ENCODE measurements around the gene HS3ST6. TPM values are rescaled to one million over a fixed set of nuclear protein-coding genes. Genes with fewer than 3 reads are reported as not detected.
"Not testable (repeated sequence)": the region's sequence is repeated elsewhere in the genome, so short reads cannot be mapped to it uniquely, and the experiment has no call there.

The HS3ST6 gene
- total RNA-seq, 1 donor from 2014 or later, result not detected

DNA sequence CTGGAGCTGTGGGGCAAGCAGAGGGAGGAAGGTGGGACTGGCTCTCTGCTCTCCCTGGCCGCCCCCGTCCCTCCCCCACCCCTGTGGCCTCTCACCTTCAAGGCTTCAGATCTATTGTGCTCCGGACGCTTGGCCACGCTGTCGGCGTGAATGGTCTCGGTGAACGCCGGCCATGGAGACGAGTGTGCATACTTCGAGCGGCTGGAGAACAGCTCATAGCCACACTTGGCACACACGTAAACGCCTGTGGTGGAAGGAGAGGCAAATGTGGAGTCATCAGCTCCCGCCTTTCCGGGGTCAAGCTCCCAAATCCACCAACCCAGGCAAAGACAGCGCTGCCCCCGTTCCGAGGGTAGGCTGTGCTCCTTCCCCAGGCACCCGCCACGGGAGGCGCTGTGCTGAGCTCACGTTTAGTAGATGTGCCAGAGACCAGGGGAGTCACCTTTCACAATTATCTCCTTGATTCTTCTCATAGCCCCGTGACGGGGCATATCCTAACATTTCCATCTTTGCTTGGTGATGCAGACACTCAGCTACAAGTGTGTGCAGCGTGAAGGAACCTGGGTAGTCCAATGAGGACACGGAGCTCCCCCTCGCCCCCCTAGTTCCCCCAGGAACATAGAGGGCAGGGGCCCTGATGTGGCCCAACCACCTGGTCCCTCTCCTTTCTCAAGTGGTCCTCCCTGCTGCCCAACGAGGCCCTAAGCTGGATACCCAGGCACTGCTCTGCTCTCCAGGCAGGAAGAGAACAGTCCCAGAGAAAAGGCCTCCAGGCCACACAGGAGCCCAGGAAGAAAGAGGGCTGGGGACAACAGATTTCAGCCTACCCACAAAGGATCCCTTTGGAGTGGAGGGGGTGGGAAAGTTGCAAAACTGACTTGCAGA is 23.2 kb upstream of the HS3ST6 start:
- DNase-seq, result no peak
- Mint-ChIP-seq H3K4me3 (peak overlapping the region; percentile 90), H3K27me3 (no peaks in the 10 kb centered on the region), H3K9me3 (no peaks in the 10 kb centered on the region), H3K27ac (peak overlapping the region; percentile 32), H3K36me3 (ENCODE audit: low read depth) (peaks cover 14% of the 10 kb centered on the region), H3K4me1 (peaks cover 21% of the 10 kb centered on the region)
- intact Hi-C loops (cut with micrococcal nuclease), result loop anchor here (5.0 kb wide), 2 partner anchors 84 to 169 kb away; partner anchors contain the start of genes EME2, MRPS34 and NME3

DNA sequence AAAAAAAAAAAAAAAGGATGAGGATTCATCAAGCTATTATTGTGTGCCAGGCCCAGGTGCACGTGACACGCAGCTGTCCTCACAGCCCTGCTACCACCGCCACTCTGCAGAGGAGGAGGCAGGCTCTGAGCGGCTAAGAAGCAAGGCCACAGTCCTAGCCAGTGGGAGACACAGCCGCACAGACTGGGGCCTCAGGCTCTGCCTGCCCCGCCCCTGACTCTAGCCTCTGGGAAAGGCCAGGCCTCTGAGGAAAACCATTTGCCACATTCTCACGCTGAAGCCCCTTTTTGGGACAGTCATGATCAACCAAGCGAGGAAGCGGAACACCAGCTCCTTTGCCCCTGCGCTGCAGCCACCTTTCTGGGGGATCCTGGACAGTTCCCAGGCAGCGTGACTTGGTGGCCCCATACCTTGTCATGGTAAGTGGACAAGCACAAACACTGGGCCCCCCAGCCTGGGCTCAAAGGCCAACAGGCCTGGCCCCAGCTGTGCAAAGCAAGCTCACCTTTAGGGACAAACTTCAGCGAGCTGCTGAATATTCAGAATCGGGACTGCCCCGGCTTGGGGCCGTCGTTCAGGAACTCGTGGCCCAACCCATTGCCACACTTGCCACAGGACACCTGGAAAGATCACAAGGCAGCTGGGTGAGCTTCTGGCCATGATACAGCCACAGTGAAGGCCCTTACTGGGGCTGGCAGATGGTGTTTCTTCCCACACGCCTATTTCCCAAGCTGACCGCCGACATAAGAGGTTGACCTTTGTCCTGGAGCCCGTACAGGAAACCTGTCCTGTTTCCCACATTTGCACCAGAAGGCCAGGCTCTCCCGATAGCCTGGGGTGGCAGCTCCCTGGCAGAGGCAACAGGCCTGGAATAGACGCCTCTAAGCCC is 22.3 kb upstream of the HS3ST6 start:
- H3K27me3 Mint-ChIP-seq, result no peaks in the 10 kb centered on the region
- intact Hi-C loops (cut with micrococcal nuclease), result loop anchor here (5.0 kb wide), 2 partner anchors 83 to 168 kb away; partner anchors contain the start of genes EME2, MRPS34 and NME3
- H3K4me3 Mint-ChIP-seq, result no peak overlapping the region
- no peaks in the 10 kb centered on the region for H3K9me3 Mint-ChIP-seq
- H3K36me3 Mint-ChIP-seq (ENCODE audit: low read depth), result peaks cover 14% of the 10 kb centered on the region
- DNase-seq, result no peak
- H3K27ac Mint-ChIP-seq, result no peak overlapping the region
- H3K4me1 Mint-ChIP-seq, result peaks cover 21% of the 10 kb centered on the region

DNA sequence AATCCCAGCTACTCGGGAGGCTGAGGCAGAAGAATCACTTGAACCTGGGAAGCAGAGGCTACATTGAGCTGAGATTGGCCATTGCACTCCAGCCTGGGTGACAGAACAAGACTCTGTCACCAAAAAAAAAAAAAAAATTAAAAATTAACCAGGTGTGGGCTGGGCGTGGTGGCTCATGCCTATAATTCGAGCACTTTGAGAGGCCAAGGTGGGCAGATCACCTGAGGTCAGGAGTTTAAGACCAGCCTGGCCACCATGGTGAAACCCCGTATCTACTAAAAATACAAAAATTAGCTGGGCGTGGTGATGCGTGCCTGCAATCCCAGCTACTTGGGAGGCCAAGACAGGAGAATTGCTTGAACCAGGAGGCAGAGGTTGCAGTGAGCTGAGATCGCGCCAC is 21.6 kb upstream of the HS3ST6 start:
- not testable (repeated sequence) for H3K9me3 Mint-ChIP-seq, H3K4me3 Mint-ChIP-seq, H3K27me3 Mint-ChIP-seq, DNase-seq, H3K27ac Mint-ChIP-seq
- H3K4me1 Mint-ChIP-seq, result peaks cover 21% of the 10 kb centered on the region
- H3K36me3 Mint-ChIP-seq (ENCODE audit: low read depth), result peaks cover 14% of the 10 kb centered on the region
- intact Hi-C loops (cut with micrococcal nuclease), result loop anchor here (5.0 kb wide), 2 partner anchors 83 to 168 kb away; partner anchors contain the start of genes EME2, MRPS34 and NME3

DNA sequence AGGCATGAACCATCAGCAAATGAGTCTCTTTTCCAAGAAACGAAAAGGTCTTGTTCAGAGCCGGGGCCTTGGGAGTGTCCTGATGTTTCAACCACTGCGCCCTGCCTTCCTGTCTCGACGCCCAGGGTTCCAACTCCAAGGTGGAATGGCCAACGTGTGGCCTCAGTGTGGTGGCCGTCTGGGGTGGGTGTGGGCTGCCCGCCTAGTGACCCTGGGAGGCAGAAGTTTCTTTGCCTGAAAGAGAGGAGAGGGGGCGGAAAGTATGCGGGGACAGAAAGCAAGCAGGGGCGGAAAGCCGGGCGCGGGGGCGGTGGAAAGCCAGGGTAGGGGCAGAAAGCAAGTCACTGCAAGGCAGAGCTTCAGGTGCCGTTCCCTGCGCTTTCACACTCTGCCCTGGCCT is 20.7 kb upstream of the HS3ST6 start:
- Mint-ChIP-seq H3K36me3 (ENCODE audit: low read depth) (peaks cover 14% of the 10 kb centered on the region), H3K9me3 (no peaks in the 10 kb centered on the region), H3K27me3 (no peaks in the 10 kb centered on the region), H3K4me1 (peaks cover 13% of the 10 kb centered on the region), H3K4me3 (no peak overlapping the region), H3K27ac (no peak overlapping the region)
- DNase-seq, result no peak
- intact Hi-C loops (cut with micrococcal nuclease), result no loop called here

DNA sequence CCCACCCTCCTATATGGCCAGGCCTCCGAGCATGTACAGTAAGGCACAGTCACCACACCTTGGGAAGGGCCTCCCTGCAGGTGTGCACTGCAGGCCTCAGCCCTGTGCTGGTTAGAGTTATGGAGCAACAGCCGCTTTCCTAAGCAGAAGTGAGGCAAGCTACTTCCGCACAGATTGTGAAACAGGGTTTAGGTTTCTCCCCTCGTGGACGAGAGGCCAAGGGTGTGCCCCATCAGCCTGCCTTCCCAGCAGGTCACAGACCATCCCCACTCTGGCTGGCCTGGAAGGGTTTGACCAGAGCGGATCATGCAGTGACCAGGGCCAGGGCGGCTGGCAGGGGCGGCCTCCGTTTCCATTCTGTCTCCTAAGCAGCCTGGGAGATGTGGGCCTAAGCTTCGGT is 20.1 kb upstream of the HS3ST6 start:
- no peak for DNase-seq
- Mint-ChIP-seq H3K9me3 (no peaks in the 10 kb centered on the region), H3K4me1 (peaks cover 8% of the 10 kb centered on the region)

DNA sequence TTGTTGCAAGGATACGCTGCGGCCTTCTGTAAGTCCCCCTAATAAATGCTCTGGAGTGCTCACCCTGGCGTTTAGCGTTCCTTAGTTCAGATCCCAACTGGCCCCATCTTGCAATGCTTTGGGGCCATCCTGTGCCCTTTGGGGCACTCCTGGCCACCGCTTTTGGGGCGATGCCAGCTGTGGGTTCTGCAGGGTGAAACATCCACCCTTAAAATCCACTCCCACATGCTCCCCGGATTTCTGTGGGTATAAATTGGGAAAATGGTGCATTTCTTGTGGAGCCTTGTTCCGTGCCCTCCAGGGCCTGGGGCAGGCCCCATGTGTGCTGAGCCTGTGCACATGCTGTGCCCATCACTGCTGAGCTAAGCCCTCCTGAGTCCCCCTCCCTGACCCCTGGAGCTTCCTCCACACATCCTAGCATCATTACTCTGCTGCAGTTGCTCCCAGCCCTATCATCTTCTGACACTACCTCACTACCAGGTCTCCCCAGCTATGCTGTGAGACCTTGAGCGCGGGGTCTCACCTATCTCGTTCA is 18.8 kb upstream of the HS3ST6 start:
- Mint-ChIP-seq H3K27me3 (no peaks in the 10 kb centered on the region), H3K4me1 (peaks cover 6% of the 10 kb centered on the region), H3K27ac (no peak overlapping the region), H3K9me3 (no peaks in the 10 kb centered on the region), H3K4me3 (no peak overlapping the region), H3K36me3 (ENCODE audit: low read depth) (peaks cover 14% of the 10 kb centered on the region)
- intact Hi-C loops (cut with micrococcal nuclease), result no loop called here
- no peak for DNase-seq

More for the DNA sequence above, 20.1 kb upstream of the HS3ST6 start:
- H3K27ac Mint-ChIP-seq, result no peak overlapping the region
- H3K4me3 Mint-ChIP-seq, result no peak overlapping the region
- no peaks in the 10 kb centered on the region for H3K27me3 Mint-ChIP-seq
- intact Hi-C loops (cut with micrococcal nuclease), result no loop called here
- H3K36me3 Mint-ChIP-seq (ENCODE audit: low read depth), result peaks cover 14% of the 10 kb centered on the region

DNA sequence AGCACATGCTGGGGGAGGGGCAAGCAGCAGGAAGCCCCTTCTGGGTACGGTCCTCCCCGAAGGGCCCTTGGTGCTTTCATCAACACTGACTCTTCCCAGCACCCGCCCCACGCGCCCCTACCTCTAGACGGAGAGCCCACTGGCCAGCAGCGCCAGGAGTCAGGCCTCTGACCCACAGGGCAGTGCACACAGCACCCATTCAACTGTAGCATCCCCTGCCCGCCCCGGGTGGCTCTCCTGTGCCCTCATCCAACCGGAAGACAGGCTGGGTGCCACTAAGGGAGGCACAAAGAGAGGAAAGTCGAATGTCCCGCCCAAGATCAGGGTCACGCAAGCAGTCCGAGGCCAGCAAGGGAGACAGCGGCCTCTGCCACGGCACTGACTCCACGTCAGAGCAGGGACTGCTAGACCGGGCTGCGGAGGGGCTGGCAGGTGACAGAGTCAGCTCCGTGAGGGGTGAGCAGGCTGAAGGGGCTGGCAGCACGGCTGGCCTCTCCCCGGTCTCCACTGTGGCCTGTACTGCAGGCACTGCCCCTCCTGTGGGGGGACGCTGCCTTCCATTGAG is 15.0 kb upstream of the HS3ST6 start:
- Mint-ChIP-seq H3K27ac (no peak overlapping the region), H3K36me3 (ENCODE audit: low read depth) (peaks cover 5% of the 10 kb centered on the region), H3K4me3 (no peak overlapping the region), H3K27me3 (no peaks in the 10 kb centered on the region), H3K4me1 (peaks cover 2% of the 10 kb centered on the region), H3K9me3 (no peaks in the 10 kb centered on the region)
- intact Hi-C loops (cut with micrococcal nuclease), result no loop called here
- DNase-seq, result no peak

DNA sequence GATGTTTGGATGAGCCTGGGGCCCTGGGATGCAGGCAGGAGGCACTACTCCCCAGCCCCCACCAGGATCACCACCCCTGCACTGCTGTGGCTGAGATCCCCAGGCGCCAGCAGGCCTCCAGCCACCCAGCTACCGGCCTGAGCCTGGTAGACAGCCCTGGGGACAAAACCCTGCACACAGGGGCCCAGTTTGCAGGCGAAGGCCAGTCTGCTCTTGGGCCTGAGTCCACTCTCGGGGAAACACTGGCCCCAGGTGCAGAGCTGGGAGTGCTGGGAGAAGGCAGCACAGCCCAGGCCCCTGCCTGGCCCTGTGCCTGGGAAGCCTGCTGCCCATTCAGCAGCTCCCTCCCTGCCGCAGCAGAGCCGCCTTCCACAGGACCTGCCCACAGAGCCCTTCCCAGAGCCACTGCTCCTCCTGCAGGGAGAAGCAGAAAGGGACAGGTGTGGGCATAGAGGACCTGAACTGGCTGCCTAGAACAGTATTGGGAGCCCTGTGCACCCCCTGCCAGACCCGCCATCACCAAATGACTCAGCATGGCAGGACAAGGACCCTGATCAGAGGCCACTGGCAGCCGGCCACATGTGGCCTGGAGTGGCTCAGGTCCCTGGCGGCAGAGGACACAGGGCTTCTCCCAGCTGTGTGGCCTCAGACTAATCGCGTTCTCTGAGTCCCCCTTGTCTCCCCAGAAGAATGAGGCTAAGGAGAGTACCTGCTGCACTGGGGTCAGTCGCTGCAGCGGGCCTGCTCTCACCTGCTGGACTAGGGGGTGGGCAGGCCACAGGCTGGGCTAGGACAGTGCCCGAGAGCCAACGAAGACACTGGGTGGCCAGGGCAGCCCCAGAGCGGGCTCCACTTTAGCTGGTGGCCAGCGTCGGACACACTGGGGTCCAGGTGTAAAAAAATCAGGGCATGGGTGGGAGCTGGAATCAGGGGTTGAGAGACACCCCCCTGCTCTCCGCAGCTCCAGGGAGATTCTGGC is 14.1 kb upstream of the HS3ST6 start:
- peaks cover 3% of the 10 kb centered on the region for H3K36me3 Mint-ChIP-seq (ENCODE audit: low read depth)
- H3K4me1 Mint-ChIP-seq, result peaks cover 2% of the 10 kb centered on the region
- H3K9me3 Mint-ChIP-seq, result no peaks in the 10 kb centered on the region
- no peaks in the 10 kb centered on the region for H3K27me3 Mint-ChIP-seq
- DNase-seq, result no peak
- intact Hi-C loops (cut with micrococcal nuclease), result no loop called here
- H3K4me3 Mint-ChIP-seq, result no peak overlapping the region
- no peak overlapping the region for H3K27ac Mint-ChIP-seq

DNA sequence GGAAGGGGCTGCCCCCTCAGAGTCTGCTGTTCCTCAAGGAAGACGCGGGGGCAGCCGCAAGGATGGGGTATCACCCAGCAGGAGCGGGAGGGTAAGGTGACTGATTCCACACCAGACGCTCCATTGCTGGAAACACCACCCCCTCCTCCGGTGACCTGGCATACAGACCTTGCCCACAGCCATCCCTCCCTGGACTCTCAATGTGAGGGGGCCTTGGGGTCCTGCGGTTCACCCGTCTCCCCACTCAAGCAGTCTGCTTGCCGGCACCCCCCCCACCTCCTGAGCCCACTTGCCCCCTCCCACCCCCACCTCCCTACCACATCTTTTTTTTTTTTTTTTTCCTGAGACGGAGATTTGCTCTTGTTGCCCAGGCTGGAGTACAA is 12.1 kb upstream of the HS3ST6 start:
- no peak overlapping the region for H3K27ac Mint-ChIP-seq
- intact Hi-C loops (cut with micrococcal nuclease), result loop anchor here (2.0 kb wide), 1 partner anchor 66 kb away; no protein-coding TSS in a partner anchor
- H3K36me3 Mint-ChIP-seq (ENCODE audit: low read depth), result no peaks in the 10 kb centered on the region
- no peak overlapping the region for H3K4me3 Mint-ChIP-seq
- no peaks in the 10 kb centered on the region for H3K9me3 Mint-ChIP-seq
- DNase-seq, result no peak
- peaks cover 2% of the 10 kb centered on the region for H3K4me1 Mint-ChIP-seq
- no peaks in the 10 kb centered on the region for H3K27me3 Mint-ChIP-seq

DNA sequence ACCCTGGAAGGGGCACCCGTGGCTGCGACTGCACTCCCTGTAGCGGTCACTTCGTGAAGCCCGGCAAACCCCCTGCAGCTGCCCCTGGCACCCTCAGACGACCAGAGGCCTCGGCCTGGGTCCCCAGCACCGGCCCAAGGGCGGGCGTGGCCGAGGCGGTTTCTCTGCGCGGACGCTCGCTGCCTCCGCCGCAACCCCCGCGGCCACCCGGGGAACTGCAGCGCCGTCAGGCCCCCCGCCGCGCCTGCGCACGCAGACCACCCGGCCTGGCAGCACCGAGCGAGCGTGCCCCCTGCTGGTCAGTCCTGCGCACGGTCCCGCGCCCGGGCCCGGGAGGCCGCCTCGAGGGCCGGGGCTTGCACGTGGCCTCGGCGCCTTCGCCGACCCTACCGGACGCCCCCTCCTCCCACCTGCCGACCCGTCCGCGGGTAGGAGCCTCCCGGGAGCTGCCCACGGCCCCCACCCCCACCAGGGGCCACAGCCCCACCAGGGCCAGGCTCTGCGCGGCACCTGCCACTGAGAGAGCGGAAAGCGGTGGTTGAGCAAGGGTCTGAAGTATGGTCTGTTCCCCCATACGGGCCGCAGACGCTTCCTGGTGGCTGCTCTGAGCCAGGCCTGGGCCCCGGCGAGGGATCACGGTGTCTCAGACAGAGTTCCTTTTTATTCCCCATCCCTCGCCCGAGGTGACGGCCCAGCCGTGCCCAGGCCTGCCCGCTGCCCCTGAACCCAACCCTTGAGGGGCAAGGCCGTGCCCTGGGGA is 11.5 kb upstream of the HS3ST6 start:
- H3K27me3 Mint-ChIP-seq, result peaks cover 1% of the 10 kb centered on the region
- intact Hi-C loops (cut with micrococcal nuclease), result loop anchor here (1.0 to 5.0 kb wide), 3 partner anchors 14 to 117 kb away; partner anchors contain the start of gene MSRB1
- H3K4me1 Mint-ChIP-seq, result peaks cover 2% of the 10 kb centered on the region
- peak; percentile 99 for DNase-seq
- H3K36me3 Mint-ChIP-seq (ENCODE audit: low read depth), result no peaks in the 10 kb centered on the region
- H3K27ac Mint-ChIP-seq, result no peak overlapping the region
- H3K9me3 Mint-ChIP-seq, result no peaks in the 10 kb centered on the region
- H3K4me3 Mint-ChIP-seq, result peak overlapping the region; percentile 67

DNA sequence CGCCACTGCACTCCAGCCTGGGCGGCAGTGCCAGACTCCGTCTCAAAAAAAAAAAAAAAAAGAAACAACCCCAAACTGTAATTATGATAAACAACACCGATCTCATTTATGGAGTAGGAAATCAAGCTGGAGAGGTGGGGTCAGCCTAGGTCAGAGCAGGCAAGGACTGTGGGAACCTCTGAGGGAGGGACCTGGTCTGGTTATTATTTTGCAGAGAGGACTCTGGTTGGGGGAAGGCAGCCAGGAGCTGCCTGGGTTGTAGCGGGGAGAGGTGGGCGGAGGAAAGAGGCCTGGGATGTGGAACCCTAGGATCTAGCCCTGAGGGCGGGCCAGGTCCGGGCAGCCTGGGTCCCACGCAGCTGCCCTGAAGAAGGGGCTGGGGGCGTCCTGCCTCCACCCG is 10.9 kb upstream of the HS3ST6 start:
- peak; percentile 65 for DNase-seq
- Mint-ChIP-seq H3K27ac (peak overlapping the region; percentile 73), H3K36me3 (ENCODE audit: low read depth) (no peaks in the 10 kb centered on the region)

DNA sequence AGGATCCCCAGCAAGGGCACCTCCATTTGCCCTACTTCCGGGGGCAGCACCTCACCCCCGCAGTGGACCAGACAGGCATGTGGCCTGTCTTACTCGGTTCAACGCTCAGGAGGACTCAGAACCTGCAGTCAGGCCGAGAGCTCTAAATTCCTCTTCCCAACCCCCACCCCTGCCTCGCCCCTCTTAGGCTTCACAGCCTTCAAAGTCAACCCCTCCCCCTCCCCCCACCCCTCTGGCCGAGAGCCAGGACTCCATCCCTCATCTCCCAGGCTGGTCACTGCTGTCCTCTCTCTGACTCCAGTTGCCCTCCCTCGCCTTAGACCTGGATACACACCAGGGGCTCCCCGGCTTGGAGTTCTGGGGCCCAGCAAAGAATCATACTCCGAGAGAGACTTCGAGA is 8.1 kb upstream of the HS3ST6 start:
- peaks cover 2% of the 10 kb centered on the region for H3K4me1 Mint-ChIP-seq
- H3K27me3 Mint-ChIP-seq, result peaks cover 28% of the 10 kb centered on the region
- H3K27ac Mint-ChIP-seq, result no peak overlapping the region
- H3K36me3 Mint-ChIP-seq (ENCODE audit: low read depth), result no peaks in the 10 kb centered on the region
- intact Hi-C loops (cut with micrococcal nuclease), result loop anchor here (5.0 kb wide), 1 partner anchor 114 kb away; no protein-coding TSS in a partner anchor
- H3K4me3 Mint-ChIP-seq, result no peak overlapping the region
- no peaks in the 10 kb centered on the region for H3K9me3 Mint-ChIP-seq
- DNase-seq, result no peak

More for the DNA sequence above, 10.9 kb upstream of the HS3ST6 start:
- intact Hi-C loops (cut with micrococcal nuclease), result loop anchor here (1.0 to 5.0 kb wide), 2 partner anchors 14 to 117 kb away; partner anchors contain the start of gene MSRB1
- Mint-ChIP-seq H3K9me3 (no peaks in the 10 kb centered on the region), H3K27me3 (peaks cover 7% of the 10 kb centered on the region), H3K4me3 (peak overlapping the region; percentile 73), H3K4me1 (peaks cover 2% of the 10 kb centered on the region)

Measured in activated CD4-positive, alpha-beta T cell treated with anti-CD3 and anti-CD28 coated beads, Interleukin-2, amount 10 ng/mL, durations not matched to agents 24 days and 14 days (primary cell).